Transverse colon (tissue), 3 donors: ENCODE results near the gene PIK3C2G.

Experiments
- CTCF ChIP-seq, 5 experiments: fragments of 200-600 bp in 3 of 5; fragments of 450-650 bp in 2 of 5; sonication (generic) in 3 of 5; IDR thresholded peaks; 1 replicate in 2 of 5; 2 replicates in 3 of 5; pipeline ENCODE4 v1.5.1; 2016 to 2017; ENCODE audit warnings: antibody characterized with exemption in 5 of 5, inconsistent platforms in 3 of 5, mild to moderate bottlenecking in 2 of 5, moderate library complexity in 1 of 5
- POLR2A ChIP-seq: fragments of 450-650 bp; IDR thresholded peaks from one replicate; pipeline ENCODE4 v1.6.1; 2016; ENCODE audit warnings: antibody characterized with exemption, mild to moderate bottlenecking, moderate library complexity

GRCh38 chr12:18421867-18422266 lies 160.5 kb downstream of the PIK3C2G start:
- TF ChIP-seq CTCF (IDR thresholded peaks at IDR 0.05) (no peak), POLR2A (no peak)
